ENCODE measurements around the gene OGFOD1. TPM values are rescaled to one million over a fixed set of nuclear protein-coding genes. Genes with fewer than 3 reads are reported as not detected.

OGFOD1 gene
- total RNA-seq, 4 donors from 2014 or later = 18.3 to 47.1 (median 33.1) TPM

DNA sequence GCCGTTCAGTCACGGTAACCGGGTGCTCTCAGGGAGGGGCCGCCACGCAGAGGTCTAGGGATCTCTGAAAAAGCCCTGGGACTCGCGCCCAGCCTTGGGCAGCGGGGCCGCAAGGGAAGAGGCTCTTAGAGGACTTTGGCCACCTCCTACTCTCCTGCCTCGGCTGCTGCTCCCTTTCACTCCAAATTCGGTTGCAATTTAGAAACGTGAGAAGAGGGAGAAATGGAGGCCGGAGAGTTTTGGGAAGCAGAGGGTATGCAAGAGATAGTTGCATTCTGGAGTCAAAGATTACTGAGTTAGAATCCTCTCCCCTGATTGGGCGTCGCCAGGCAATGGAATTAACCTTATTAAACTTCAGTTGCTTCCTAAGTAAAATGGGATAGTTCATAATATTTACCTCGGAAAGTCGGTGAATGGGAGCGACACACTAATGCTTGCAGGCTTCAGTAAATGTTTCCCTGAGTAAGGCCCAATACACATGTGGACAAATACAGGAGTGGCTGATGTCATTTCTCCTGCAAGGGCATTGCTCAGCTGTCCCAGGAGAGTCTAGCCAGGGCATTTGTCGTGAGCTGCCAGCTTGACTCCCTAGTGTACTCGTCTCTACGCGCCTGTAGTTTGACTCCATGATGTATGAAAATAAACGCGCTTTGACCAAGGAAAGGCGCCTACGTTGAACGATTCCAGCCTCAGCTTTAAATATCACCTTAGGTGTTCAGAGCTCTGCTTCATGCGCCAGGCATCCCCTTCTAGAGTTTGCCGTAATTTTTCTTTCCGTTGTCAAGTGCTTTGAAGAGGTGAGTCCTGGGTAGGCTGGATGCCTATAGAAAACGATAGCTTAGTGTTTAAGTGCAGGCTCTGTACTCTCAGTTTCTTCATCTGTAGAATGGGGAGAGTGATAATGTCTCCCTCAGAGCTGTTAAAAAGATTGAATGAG, 667 bp downstream of the OGFOD1 start:
- DNase-seq (ENCODE audit: extremely low spot score) = no peak
- Histone ChIP-seq H3K4me1 (peaks cover 32 to 56% (median 47%) of the 10 kb centered on the region in 4 donors), H3K36me3 (peaks cover 11 to 46% (median 35%) of the 10 kb centered on the region in 4 donors), H3K9me3 (no peaks in the 10 kb centered on the region), H3K4me3 (peak overlapping the region; percentile 70 to 96 (median 86)), H3K27ac (replicated peaks in 1 of 4) (peak overlapping the region; percentile 82 to 89 (median 86)), H3K27me3 (no peaks in the 10 kb centered on the region)
- WGBS = 7% methylated on average over 28 of the region's 31 CpGs
- TF ChIP-seq POLR2A (IDR thresholded peaks at IDR 0.05; ENCODE audit: low read depth) = no peak
- no peak for TF ChIP-seq EP300 (IDR thresholded peaks at IDR 0.05)
- TF ChIP-seq POLR2AphosphoS5 (IDR thresholded peaks at IDR 0.05) = no peak
- TF ChIP-seq, protein P1, sequence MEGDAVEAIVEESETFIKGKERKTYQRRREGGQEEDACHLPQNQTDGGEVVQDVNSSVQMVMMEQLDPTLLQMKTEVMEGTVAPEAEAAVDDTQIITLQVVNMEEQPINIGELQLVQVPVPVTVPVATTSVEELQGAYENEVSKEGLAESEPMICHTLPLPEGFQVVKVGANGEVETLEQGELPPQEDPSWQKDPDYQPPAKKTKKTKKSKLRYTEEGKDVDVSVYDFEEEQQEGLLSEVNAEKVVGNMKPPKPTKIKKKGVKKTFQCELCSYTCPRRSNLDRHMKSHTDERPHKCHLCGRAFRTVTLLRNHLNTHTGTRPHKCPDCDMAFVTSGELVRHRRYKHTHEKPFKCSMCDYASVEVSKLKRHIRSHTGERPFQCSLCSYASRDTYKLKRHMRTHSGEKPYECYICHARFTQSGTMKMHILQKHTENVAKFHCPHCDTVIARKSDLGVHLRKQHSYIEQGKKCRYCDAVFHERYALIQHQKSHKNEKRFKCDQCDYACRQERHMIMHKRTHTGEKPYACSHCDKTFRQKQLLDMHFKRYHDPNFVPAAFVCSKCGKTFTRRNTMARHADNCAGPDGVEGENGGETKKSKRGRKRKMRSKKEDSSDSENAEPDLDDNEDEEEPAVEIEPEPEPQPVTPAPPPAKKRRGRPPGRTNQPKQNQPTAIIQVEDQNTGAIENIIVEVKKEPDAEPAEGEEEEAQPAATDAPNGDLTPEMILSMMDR (IDR thresholded peaks at IDR 0.05) = no peak
- intact Hi-C loops (cut with DNase I) = no loop called here

DNA sequence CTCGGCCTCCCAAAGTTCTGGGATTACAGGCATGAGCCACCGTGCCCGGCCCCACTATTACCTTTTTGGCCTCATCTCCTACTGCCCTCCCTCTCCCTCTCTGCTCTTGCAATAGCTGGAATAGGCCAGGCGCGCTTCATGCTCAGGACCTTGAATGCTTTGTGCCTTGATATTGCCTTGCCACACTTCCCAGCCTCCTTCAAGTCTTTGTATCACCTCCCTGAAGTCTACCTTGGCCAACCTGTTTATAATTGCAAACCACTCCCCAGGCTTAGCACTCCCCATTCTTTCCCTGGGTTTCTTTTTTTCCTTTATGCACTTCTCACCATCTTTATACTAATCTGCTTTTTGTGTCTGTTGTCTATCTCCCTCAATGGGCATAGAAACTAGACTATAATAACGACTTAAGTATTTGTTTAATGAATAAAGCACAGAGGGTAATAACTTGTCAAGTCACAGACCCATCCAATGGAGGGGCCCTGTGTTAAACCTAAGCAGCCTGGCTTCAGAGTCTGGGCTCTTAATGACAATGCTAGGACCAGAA, 6.6 kb downstream of the OGFOD1 start:
- Histone ChIP-seq H3K36me3 (peaks cover 30 to 94% (median 79%) of the 10 kb centered on the region in 4 donors), H3K4me3 (no peak overlapping the region), H3K27me3 (no peaks in the 10 kb centered on the region), H3K27ac (replicated peaks in 1 of 4) (no peak overlapping the region), H3K4me1 (peaks cover 2 to 11% (median 6%) of the 10 kb centered on the region in 4 donors), H3K9me3 (no peaks in the 10 kb centered on the region)
- 90% methylated on average over 6 of the region's 6 CpGs for WGBS
- TF ChIP-seq EP300 (IDR thresholded peaks at IDR 0.05) (no peak), POLR2AphosphoS5 (IDR thresholded peaks at IDR 0.05) (no peak), POLR2A (IDR thresholded peaks at IDR 0.05; ENCODE audit: low read depth) (no peak)
- TF ChIP-seq, protein P1 (IDR thresholded peaks at IDR 0.05) = no peak
- intact Hi-C loops (cut with DNase I) = no loop called here
- no peak for DNase-seq (ENCODE audit: extremely low spot score)

- Histone ChIP-seq H3K9me3 (no peaks in the 10 kb centered on the region), H3K4me1 (no peaks in the 10 kb centered on the region), H3K4me3 (no peak overlapping the region), H3K36me3 (peaks cover 34 to 94% (median 81%) of the 10 kb centered on the region in 4 donors), H3K27me3 (no peaks in the 10 kb centered on the region), H3K27ac (replicated peaks in 1 of 4) (no peak overlapping the region)
- no peak for DNase-seq (ENCODE audit: extremely low spot score)
- TF ChIP-seq EP300 (IDR thresholded peaks at IDR 0.05) (no peak), POLR2AphosphoS5 (IDR thresholded peaks at IDR 0.05) (no peak)
- WGBS = 80% methylated on average over 2 of the region's 2 CpGs
- intact Hi-C loops (cut with DNase I) = no loop called here
These were observed 8.7 kb downstream of the OGFOD1 start for GRCh38 chr16:56460101-56460500.

- TF ChIP-seq EP300 (IDR thresholded peaks at IDR 0.05) (no peak), POLR2A (IDR thresholded peaks at IDR 0.05; ENCODE audit: low read depth) (no peak), POLR2AphosphoS5 (IDR thresholded peaks at IDR 0.05) (no peak)
- TF ChIP-seq, protein P1 (IDR thresholded peaks at IDR 0.05) = no peak
- Histone ChIP-seq H3K27ac (replicated peaks in 1 of 4) (no peak overlapping the region), H3K9me3 (no peaks in the 10 kb centered on the region), H3K4me1 (no peaks in the 10 kb centered on the region), H3K36me3 (peaks cover 30 to 94% (median 82%) of the 10 kb centered on the region in 4 donors), H3K27me3 (no peaks in the 10 kb centered on the region), H3K4me3 (no peak overlapping the region)
- DNase-seq (ENCODE audit: extremely low spot score) = no peak
- 80% methylated on average over 3 of the region's 3 CpGs for WGBS
- intact Hi-C loops (cut with DNase I) = no loop called here
These were observed 10.9 kb downstream of the OGFOD1 start for GRCh38 chr16:56462064-56462796.

DNA sequence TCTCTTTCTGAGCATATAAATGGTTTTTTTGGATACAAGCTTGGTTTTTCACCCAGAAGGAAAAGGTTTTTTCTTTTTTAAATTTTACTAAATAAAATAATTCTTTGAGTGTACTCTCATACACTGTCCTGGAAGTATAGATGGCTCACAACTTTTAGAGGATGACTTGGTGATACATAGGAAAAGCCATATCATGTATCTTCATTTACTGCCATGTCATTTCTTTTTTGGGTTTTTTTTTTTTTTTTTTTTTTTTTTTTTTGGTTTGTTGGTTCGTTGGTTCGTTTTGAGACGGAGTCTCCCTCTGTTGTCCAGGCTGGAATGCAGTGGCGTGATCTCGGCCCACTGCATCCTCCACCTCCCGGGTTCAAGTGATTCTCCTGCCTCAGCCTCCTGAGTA, 11.8 kb downstream of the OGFOD1 start:
- intact Hi-C loops (cut with DNase I) = no loop called here
- H3K27ac ChIP-seq (replicated peaks in 1 of 4) = no peak overlapping the region
- H3K4me3 ChIP-seq = no peak overlapping the region
- TF ChIP-seq POLR2AphosphoS5 (IDR thresholded peaks at IDR 0.05) (no peak), EP300 (IDR thresholded peaks at IDR 0.05) (no peak), POLR2A (IDR thresholded peaks at IDR 0.05; ENCODE audit: low read depth) (no peak)
- TF ChIP-seq, protein P1 (IDR thresholded peaks at IDR 0.05) = no peak
- no peaks in the 10 kb centered on the region for H3K4me1 ChIP-seq
- no peaks in the 10 kb centered on the region for H3K27me3 ChIP-seq
- WGBS = 91% methylated on average over 6 of the region's 6 CpGs
- no peak for DNase-seq (ENCODE audit: extremely low spot score)
- peaks cover 39 to 94% (median 83%) of the 10 kb centered on the region in 4 donors for H3K36me3 ChIP-seq
- no peaks in the 10 kb centered on the region for H3K9me3 ChIP-seq

Measured in esophagus muscularis mucosa (tissue), 4 donors.